Keratinocyte (primary cell): ENCODE data around the gene PCGF3. TPM values are rescaled to one million over a fixed set of nuclear protein-coding genes. Genes with fewer than 3 reads are reported as not detected.

Experiments
- DNase-seq: peaks from one replicate; pipeline ENCODE4 v3.0.0-alpha.2; 2011; ENCODE audit warnings: low read depth, missing footprints, low spot score
- FAIRE-seq: peaks from 2 replicates; lab custom pipeline; 2011; peaks lifted over from hg19 to GRCh38; lab: Jason Lieb, UNC
- H2AFZ ChIP-seq: 2 replicates; pipeline ENCODE4 v1.6.0; 2012; ENCODE audit warnings: low read length, control low read depth, inconsistent platforms; ENCODE audit not compliant: control insufficient read depth
- H3K27ac ChIP-seq: 2 replicates; pipeline ENCODE4 v1.5.1; 2011; ENCODE audit warnings: low read length; ENCODE audit not compliant: control insufficient read depth, insufficient read depth
- H3K27me3 ChIP-seq: 3 replicates; pipeline ENCODE4 v1.6.0; 2011; ENCODE audit warnings: low read length; ENCODE audit not compliant: control insufficient read depth, insufficient read depth; ENCODE audit errors: extremely low read depth
- H3K36me3 ChIP-seq, 2 experiments: 2 replicates in 1 of 2; 3 replicates in 1 of 2; pipeline ENCODE4 v1.5.1; 2011; ENCODE audit warnings: low read length in 2 of 2, mild to moderate bottlenecking in 1 of 2; ENCODE audit not compliant: control insufficient read depth in 2 of 2, insufficient read depth in 2 of 2; ENCODE audit errors: extremely low read depth in 1 of 2
- H3K4me1 ChIP-seq: 3 replicates; pipeline ENCODE4 v1.5.1; 2011; ENCODE audit warnings: low read length; ENCODE audit not compliant: control insufficient read depth, insufficient read depth; ENCODE audit errors: extremely low read depth
- H3K4me2 ChIP-seq: 3 replicates; pipeline ENCODE4 v1.6.0; 2011; ENCODE audit warnings: low read depth, low read length; ENCODE audit not compliant: control insufficient read depth, insufficient read depth; ENCODE audit errors: extremely low read depth
- H3K4me3 ChIP-seq, 3 experiments: fragments of 200-600 bp in 1 of 3; sonication (generic) in 1 of 3; 2 replicates in 2 of 3; 3 replicates in 1 of 3; pipeline ENCODE4 v1.5.1; 2011 to 2016; ENCODE audit warnings: low read length in 3 of 3, mild to moderate bottlenecking in 3 of 3, control low read depth in 2 of 3, inconsistent platforms in 1 of 3, low read depth in 1 of 3, mixed read lengths in 1 of 3, mixed run types in 1 of 3, moderate library complexity in 1 of 3; ENCODE audit not compliant: control insufficient read depth in 2 of 3, insufficient read depth in 2 of 3; ENCODE audit errors: extremely low read depth in 1 of 3
- H3K79me2 ChIP-seq: 2 replicates; pipeline ENCODE4 v1.6.0; 2012; ENCODE audit warnings: low read length; ENCODE audit not compliant: control insufficient read depth, insufficient read depth
- H3K9ac ChIP-seq: 3 replicates; pipeline ENCODE4 v1.6.0; 2011; ENCODE audit warnings: low read length; ENCODE audit not compliant: control insufficient read depth, insufficient read depth; ENCODE audit errors: extremely low read depth
- H3K9me1 ChIP-seq: 3 replicates; pipeline ENCODE4 v1.6.0; 2011; ENCODE audit warnings: low read length; ENCODE audit not compliant: control insufficient read depth, insufficient read depth; ENCODE audit errors: extremely low read depth
- H3K9me3 ChIP-seq: 2 replicates; pipeline ENCODE4 v1.5.1; 2012; ENCODE audit warnings: low read depth, low read length; ENCODE audit not compliant: control insufficient read depth
- H4K20me1 ChIP-seq: 3 replicates; pipeline ENCODE4 v1.6.0; 2011; ENCODE audit warnings: low read length; ENCODE audit not compliant: control insufficient read depth, insufficient read depth; ENCODE audit errors: extremely low read depth
- CTCF ChIP-seq, 3 experiments: IDR thresholded peaks in 1 of 3; conservative IDR thresholded peaks in 1 of 3; optimal IDR thresholded peaks in 1 of 3; 2 replicates in 2 of 3; 3 replicates in 1 of 3; pipeline versions ENCODE3 to v1.5.1; 2011; ENCODE audit warnings: low read length in 3 of 3, mild to moderate bottlenecking in 3 of 3, moderate library complexity in 2 of 3, control low read depth in 1 of 3, inconsistent platforms in 1 of 3; ENCODE audit not compliant: insufficient read depth in 2 of 3; ENCODE audit errors: extremely low read depth in 1 of 3
- EZH2 ChIP-seq: IDR thresholded peaks from one replicate; pipeline ENCODE4 v1.6.1; 2012; ENCODE audit warnings: inconsistent platforms, mild to moderate bottlenecking, low read length, moderate library complexity
- dilution Hi-C: fragments of 300-500 bp; cut with MboI; formaldehyde crosslinking; loops from one replicate; pipeline ENCODE4 v1.7.0; 2020; ENCODE audit warnings: low sequenced_read_pairs; ENCODE audit not compliant: extremely low pct_ligation_motif_present
- polyA plus RNA-seq, 5 experiments: library from polyadenylated mRNA; depleted of rRNA in 3 of 5; stranded (reverse) in 3 of 5; stranded (forward) in 1 of 5; unstranded in 1 of 5; fragments of >200 nt; gene quantifications; 1 replicate in 1 of 5; 2 replicates in 3 of 5; 3 replicates in 1 of 5; pipeline versions ENCODE4 v1.2.1 to v1.2.3, GENCODE V29; 2011 to 2012; ENCODE audit warnings: missing spikeins in 2 of 5, low read depth in 1 of 5, low replicate concordance in 1 of 5

The PCGF3 gene
- polyA plus RNA-seq, 1 donor (not counting 4 experiments of a cell fraction or from before 2014, with no cell fraction given): 40.1 TPM

GRCh38 chr4:685679-686412, 19.8 kb upstream of the PCGF3 start:
- Histone ChIP-seq H3K9me1 (no peaks in the 10 kb centered on the region), H3K79me2 (no peaks in the 10 kb centered on the region), H3K36me3 (no peaks in the 10 kb centered on the region), H3K4me1 (peaks cover 6% of the 10 kb centered on the region), H3K4me3 (no peak overlapping the region), H3K9me3 (no peaks in the 10 kb centered on the region), H3K27me3 (peaks cover 22% of the 10 kb centered on the region), H4K20me1 (peaks cover 4% of the 10 kb centered on the region), H3K9ac (no peak overlapping the region), H3K4me2 (no peak overlapping the region), H3K27ac (no peak overlapping the region), H2AFZ (no peak overlapping the region)
- no peak for TF ChIP-seq CTCF (optimal IDR thresholded peaks at IDR 0.05 in 1 of 3, IDR thresholded peaks at IDR 0.05 in 1 of 3, conservative IDR thresholded peaks at IDR 0.05 in 1 of 3; ENCODE audit: extremely low read depth in 1 of 3, insufficient read depth in 2 of 3, low read length in 3 of 3)
- FAIRE-seq: no peak
- dilution Hi-C loops: no loop called here
- no peak for DNase-seq

GRCh38 chr4:686413-687040, 19.1 kb upstream of the PCGF3 start:
- peaks cover 4% of the 10 kb centered on the region for H4K20me1 ChIP-seq
- H3K9ac ChIP-seq: no peak overlapping the region
- no peak overlapping the region for H3K27ac ChIP-seq
- DNase-seq (no peak), FAIRE-seq (no peak)
- H2AFZ ChIP-seq: no peak overlapping the region
- no peak overlapping the region for H3K4me2 ChIP-seq
- H3K36me3 ChIP-seq: no peaks in the 10 kb centered on the region
- no peaks in the 10 kb centered on the region for H3K9me1 ChIP-seq
- dilution Hi-C loops: no loop called here
- H3K4me3 ChIP-seq: no peak overlapping the region
- H3K9me3 ChIP-seq: no peaks in the 10 kb centered on the region
- H3K4me1 ChIP-seq: peaks cover 6% of the 10 kb centered on the region
- no peak for TF ChIP-seq CTCF (optimal IDR thresholded peaks at IDR 0.05 in 1 of 3, IDR thresholded peaks at IDR 0.05 in 1 of 3, conservative IDR thresholded peaks at IDR 0.05 in 1 of 3; ENCODE audit: extremely low read depth in 1 of 3, insufficient read depth in 2 of 3, low read length in 3 of 3)
- no peak for TF ChIP-seq EZH2
- H3K79me2 ChIP-seq: no peaks in the 10 kb centered on the region
- peaks cover 22% of the 10 kb centered on the region for H3K27me3 ChIP-seq
